ENCODE measurements around the gene AFTPH. TPM values are rescaled to one million over a fixed set of nuclear protein-coding genes. Genes with fewer than 3 reads are reported as not detected.

The AFTPH gene
- total RNA-seq, 1 donor from 2014 or later: 22.2 TPM

DNA sequence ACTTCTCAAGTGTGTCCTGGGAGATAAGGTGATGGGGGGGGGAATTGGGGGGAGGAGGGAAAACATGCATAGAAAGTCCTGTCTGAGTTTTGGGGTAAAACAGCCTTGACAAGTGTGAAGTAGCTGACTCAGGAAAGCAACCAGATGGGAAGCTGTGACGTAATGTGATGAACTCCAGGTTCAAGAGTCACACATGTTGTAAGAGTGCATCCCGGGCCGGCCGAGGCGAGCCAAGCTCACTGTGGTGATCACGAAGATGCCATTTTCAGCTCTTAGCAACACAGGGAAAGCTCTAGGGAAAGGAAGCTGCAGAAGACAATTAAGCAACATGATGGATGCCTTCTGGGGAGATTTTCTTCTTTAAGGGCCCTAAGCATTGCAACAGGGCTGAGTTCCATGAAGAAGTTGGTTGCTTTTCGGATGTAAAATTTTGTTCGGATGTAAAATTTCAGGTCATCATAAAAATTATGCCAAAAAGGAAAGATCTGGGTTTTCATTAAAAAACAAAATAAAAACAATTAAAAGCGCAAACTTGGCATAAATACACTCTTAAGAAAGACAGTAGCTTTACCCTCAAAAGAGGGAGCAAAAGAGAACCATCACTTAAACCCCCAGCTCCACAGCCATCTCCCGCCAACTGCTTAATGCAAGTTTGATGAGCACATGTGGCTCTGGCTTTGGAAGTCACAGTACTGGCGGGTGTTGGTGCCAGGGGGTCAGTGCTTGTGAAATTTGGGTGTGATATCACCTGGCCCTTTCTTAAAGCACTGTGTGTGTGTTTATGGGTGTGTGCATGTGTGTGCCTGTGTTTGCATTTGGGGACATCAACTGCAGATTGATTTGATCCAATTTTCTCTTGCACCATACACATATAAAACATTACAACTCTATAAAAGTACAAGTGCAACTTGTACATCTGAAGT lies 110.5 kb downstream of the AFTPH start:
- no peaks in the 10 kb centered on the region for H3K9me3 Mint-ChIP-seq
- H3K4me3 Mint-ChIP-seq: no peak overlapping the region
- H3K27me3 Mint-ChIP-seq (ENCODE audit: low read depth): no peaks in the 10 kb centered on the region
- H3K4me1 Mint-ChIP-seq: peaks cover 55% of the 10 kb centered on the region
- DNase-seq (ENCODE audit: low spot score in 2 of 2, unreplicated experiment in 2 of 2): no peak
- peaks cover 16% of the 10 kb centered on the region for H3K36me3 Mint-ChIP-seq
- TF ChIP-seq, protein P1, sequence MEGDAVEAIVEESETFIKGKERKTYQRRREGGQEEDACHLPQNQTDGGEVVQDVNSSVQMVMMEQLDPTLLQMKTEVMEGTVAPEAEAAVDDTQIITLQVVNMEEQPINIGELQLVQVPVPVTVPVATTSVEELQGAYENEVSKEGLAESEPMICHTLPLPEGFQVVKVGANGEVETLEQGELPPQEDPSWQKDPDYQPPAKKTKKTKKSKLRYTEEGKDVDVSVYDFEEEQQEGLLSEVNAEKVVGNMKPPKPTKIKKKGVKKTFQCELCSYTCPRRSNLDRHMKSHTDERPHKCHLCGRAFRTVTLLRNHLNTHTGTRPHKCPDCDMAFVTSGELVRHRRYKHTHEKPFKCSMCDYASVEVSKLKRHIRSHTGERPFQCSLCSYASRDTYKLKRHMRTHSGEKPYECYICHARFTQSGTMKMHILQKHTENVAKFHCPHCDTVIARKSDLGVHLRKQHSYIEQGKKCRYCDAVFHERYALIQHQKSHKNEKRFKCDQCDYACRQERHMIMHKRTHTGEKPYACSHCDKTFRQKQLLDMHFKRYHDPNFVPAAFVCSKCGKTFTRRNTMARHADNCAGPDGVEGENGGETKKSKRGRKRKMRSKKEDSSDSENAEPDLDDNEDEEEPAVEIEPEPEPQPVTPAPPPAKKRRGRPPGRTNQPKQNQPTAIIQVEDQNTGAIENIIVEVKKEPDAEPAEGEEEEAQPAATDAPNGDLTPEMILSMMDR (IDR thresholded peaks at IDR 0.05; ENCODE audit: unreplicated experiment): no peak
- H3K27ac Mint-ChIP-seq: no peak overlapping the region

DNA sequence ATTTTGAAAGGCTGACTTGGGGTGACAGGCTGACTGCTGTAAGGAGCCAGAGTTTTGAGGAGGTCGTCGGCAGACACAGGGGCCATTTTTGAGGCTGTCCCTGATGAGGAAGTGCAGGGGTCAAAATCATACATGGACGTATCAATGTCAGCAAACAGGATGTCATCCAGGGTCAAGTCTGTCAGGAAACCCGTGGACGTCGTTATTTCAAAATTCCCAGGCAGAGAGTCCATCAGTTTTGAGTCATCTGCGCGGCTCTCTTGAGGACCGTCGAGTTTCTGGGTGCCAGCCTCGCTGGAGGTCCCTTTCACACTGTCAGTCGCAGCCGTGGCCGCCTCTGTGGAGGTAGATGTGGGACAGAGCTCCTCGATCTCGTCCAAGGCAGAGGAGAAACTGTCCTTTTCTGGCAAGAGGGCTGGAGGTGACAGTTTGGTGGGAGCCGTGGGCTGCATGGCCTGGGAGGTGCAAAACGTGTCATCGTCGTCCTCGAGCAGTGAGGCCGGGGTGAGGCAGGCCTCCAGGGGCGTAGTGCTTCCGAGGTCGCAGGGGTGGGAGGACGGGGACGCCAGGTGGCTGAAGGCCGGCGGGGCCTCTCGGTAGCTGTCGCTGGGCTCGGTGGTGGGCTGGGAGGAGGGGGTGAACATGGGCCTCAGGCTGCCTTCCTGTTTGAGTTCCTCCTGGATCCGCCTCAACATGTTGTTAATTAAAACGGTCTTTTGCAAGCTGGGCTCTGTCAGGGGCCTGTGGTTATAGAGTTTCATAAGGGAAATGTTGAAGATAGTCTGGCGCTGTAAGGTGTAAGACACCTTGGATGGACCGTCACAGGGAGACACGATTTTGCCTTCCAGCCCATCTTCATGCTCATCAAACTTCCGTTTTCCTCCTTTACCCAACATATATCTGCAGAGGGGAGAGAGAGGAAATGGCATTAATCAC lies 112.1 kb downstream of the AFTPH start:
- no peak for DNase-seq (ENCODE audit: low spot score in 2 of 2, unreplicated experiment in 2 of 2)
- peak overlapping the region; percentile 80 for H3K27ac Mint-ChIP-seq
- H3K4me3 Mint-ChIP-seq: no peak overlapping the region
- peaks cover 71% of the 10 kb centered on the region for H3K4me1 Mint-ChIP-seq
- H3K36me3 Mint-ChIP-seq: peaks cover 16% of the 10 kb centered on the region
- TF ChIP-seq, protein P1 (IDR thresholded peaks at IDR 0.05; ENCODE audit: unreplicated experiment): no peak
- H3K27me3 Mint-ChIP-seq (ENCODE audit: low read depth): no peaks in the 10 kb centered on the region
- no peaks in the 10 kb centered on the region for H3K9me3 Mint-ChIP-seq

DNA sequence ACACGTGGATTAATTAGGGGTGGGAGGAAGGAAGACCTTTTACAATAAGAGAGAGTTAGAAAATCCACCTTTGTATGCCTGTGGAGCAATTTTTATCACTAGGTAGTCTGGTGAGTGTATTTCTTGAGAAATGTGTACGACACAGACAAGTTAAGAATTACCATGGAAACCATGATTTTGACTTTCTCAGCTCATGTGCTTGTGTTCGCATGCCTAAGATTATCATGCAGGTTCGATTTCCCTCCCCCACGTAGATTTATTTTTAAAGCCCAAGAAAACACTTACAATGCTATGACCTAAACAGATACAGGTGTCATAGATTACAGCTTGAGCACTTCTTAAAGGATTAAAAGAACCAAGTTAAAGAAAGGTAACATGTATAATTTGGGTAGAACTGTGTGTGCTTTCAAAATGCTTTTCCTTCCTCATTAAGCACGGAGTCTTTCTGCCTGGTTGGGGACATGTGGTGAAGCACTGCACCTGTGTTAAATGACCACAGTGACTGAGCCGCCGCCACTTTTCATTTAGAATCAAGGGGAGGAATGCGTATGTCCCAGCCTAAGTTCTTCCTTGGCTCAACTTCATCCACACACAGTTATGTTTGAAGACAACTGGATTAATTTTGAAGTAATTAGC lies 113.0 kb downstream of the AFTPH start:
- peaks cover 16% of the 10 kb centered on the region for H3K36me3 Mint-ChIP-seq
- H3K4me3 Mint-ChIP-seq: no peak overlapping the region
- TF ChIP-seq, protein P1 (IDR thresholded peaks at IDR 0.05; ENCODE audit: unreplicated experiment): no peak
- H3K27ac Mint-ChIP-seq: peak overlapping the region; percentile 80
- H3K27me3 Mint-ChIP-seq (ENCODE audit: low read depth): no peaks in the 10 kb centered on the region
- H3K9me3 Mint-ChIP-seq: no peaks in the 10 kb centered on the region
- H3K4me1 Mint-ChIP-seq: peaks cover 77% of the 10 kb centered on the region
- DNase-seq (ENCODE audit: low spot score in 2 of 2, unreplicated experiment in 2 of 2): no peak

DNA sequence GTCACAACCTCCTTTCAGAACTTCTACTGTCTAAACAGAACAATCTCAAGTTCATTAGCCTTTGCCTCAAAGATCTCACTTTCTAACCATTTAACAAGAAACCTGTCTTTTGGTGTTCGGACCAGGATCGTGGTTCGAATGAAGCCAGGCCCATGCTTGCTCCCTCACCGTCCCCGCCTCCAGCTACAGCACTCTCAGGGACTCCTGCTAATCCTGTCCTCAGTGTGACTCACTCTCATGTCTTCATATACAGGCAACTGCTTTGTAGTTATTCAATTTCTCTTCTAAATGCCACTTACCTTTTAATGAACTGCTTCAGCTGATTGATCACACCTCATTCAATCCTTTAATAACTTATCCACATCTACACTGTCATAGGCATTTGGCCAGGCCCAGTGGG lies 113.8 kb downstream of the AFTPH start:
- H3K4me3 Mint-ChIP-seq: no peak overlapping the region
- DNase-seq (ENCODE audit: low spot score in 2 of 2, unreplicated experiment in 2 of 2): no peak

More for the DNA sequence above, 113.8 kb downstream of the AFTPH start:
- H3K4me1 Mint-ChIP-seq: peaks cover 78% of the 10 kb centered on the region
- no peaks in the 10 kb centered on the region for H3K27me3 Mint-ChIP-seq (ENCODE audit: low read depth)
- H3K27ac Mint-ChIP-seq: peak overlapping the region; percentile 80
- H3K36me3 Mint-ChIP-seq: peaks cover 15% of the 10 kb centered on the region
- H3K9me3 Mint-ChIP-seq: no peaks in the 10 kb centered on the region
- TF ChIP-seq, protein P1 (IDR thresholded peaks at IDR 0.05; ENCODE audit: unreplicated experiment): no peak

Measured in mesothelial cell of epicardium (in vitro differentiated cells).